Stimulated activated CD4-positive, alpha-beta T cell treated with anti-CD3 and anti-CD28 coated beads, Interleukin-15, amount 100 ng/mL, for 1 hour (primary cell): ENCODE measurements around the gene CDH1.

Source experiments
- DNase-seq, 2 donors: peaks; one replicate each; pipeline ENCODE4 v3.0.0-alpha.2; 2020; ENCODE audit warnings: low read depth in 1 of 2, low spot score in 1 of 2

CDH1 gene

DNA sequence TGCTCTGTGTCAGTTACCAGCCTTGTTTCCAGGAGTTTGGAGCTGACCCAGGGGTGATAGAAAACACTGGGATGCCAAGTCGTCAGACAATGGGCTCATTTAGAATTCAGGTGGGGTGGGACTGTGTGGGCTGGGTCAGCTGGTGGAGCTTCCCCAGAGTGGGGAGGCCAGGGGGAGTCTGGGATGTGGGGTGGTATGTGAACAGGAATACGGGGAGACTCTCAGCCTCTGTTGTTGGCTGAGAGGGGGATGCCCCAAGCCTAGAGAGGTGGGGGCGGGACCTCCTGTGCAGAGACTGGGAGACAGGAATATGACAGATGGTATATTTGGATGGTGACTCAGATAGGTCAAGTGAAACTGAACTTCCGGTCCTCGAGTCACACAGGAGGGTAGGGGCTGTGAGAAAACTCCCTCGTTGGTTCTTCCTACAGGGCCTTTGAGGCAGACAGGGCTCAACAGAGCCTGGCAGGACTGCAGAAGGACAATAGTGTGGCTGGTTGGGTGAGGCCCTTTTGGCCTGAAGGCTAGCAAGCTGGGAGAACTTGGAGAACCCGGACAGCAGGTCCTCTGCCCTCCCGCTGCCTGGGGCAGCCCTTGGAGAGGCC lies 23.7 kb downstream of the CDH1 start:
- peak in 1 of 2 donors; percentile 36 for DNase-seq

DNA sequence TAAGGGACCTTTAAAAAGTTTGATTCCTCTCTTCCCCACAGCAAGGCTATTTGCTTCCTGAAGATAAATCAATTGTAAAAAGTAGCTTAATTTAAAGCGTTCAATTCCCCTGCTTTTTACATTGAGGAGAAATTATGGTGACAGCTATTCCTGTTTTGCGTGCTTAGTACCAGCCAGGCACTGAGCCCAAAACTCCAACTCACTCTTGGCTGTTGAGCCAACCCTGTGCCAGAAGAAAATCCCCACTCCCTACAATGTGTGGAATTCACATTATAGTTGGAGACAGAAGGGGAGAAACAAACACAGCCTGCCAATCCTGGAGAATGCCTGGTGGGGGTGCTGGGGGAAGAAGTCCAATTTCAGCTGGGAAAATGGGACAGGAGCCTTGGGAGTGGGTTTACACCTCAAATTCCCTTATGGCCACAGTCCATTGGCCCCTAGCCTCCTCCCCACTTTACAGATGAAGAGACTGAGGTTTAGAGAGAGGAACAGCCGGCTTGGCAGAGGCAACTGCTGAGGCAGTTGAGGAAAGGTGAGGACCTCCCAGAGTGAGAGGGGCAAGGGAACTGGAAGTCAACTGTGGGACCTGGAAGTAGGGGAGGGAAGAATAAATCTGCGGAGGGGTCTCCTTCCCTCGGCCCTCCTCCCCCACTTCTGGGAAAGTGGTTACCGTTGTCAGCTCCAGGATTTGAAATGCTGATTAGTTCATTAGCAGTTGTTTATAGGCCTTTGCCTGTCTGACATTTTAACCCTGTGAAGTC lies 26.1 kb downstream of the CDH1 start:
- DNase-seq, result no peak

DNA sequence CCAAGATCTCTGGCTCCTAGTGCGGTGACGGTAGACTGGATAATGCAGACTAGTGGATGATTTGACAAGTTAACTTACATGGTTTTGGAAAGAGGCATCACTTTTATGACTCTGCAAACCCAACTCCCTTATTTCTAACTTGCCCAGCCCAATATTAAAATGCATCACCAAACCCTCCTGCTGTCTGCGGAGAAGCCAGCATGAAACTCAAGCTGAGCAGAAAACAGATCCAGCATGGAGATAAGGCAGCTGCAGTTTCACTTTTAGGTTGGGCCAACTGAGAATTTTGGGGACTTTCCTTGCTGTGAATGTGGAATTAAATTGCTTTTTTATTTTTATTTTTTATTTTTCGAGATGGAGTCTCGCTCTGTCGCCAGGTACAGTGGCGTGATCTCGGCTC lies 27.8 kb downstream of the CDH1 start:
- no peak for DNase-seq

DNA sequence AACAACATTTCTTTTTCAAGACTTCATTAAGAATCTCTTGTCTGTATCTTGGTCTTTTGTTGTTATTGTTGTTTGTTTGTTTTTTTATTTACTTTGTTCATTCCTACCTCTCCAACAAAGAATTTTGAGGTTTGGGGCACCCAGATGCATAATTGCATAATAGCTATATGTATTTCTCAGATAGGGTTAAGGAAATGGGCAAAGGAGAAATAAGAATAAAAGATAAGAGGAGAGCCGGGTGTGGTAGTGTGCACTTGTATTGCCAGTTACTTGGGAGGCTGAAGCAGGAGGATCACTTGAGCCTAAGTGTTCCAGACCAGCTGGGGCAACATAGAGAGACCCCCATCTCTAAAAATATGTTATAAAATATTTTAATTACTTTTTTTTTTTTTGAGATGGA lies 30.5 kb downstream of the CDH1 start:
- DNase-seq, result no peak

DNA sequence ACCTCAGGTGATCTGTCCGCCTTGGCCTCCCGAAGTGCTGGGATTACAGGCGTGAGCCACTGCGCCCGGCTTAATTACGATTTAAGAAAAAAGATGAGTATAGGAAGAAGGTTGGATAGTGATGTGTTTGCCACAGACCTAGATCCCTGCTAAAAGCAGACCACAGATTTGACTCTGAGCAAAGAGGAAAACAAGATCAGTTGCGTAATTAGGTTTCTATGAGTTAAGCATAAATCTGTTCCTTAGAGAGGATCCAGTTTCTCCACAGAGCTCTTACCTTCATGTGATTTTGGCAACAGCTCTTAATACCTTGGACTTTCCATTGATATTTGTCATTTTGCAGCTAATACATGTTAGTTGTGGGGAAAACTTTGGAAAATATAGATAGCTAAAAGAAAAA lies 31.1 kb downstream of the CDH1 start:
- no peak for DNase-seq

DNA sequence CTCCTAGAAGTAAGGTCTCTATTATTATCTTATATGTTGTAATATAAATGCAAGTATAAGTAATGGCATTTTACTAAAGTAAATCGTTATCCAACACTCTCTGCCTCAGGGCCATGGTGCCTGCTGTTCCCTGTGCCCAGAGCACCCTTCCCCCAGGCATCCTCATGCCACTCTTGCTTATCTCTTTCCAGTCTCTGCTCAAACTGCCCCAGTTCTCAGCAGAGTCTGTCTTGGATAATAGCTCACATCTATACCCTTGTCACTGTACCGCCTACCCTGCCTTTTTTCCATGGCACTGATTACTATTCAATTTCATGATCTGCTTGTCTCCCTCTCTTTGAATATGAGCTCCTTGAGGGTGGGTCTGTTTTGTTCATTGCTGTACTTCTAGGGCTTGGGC lies 31.7 kb downstream of the CDH1 start:
- DNase-seq, result no peak

DNA sequence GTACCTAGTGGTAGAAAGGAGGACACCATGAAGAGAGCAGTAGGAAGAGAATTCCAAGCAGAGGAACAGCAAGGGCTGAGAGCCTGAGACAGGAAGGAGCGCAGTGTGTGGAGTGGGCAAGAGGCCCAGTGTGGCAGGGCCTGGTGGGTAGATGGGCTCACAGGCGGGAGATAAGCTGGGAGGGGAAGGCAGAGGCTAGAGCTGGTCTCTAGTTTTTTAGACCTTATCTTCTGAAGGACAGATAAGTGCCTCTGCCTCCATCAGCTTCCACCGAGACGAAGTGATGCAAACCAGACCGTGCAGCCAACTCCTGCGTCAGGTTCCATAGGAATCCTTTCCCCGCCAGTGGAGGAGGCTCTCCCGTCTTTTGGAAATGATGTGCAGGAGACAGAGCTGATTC lies 33.6 kb downstream of the CDH1 start:
- no peak for DNase-seq

DNA sequence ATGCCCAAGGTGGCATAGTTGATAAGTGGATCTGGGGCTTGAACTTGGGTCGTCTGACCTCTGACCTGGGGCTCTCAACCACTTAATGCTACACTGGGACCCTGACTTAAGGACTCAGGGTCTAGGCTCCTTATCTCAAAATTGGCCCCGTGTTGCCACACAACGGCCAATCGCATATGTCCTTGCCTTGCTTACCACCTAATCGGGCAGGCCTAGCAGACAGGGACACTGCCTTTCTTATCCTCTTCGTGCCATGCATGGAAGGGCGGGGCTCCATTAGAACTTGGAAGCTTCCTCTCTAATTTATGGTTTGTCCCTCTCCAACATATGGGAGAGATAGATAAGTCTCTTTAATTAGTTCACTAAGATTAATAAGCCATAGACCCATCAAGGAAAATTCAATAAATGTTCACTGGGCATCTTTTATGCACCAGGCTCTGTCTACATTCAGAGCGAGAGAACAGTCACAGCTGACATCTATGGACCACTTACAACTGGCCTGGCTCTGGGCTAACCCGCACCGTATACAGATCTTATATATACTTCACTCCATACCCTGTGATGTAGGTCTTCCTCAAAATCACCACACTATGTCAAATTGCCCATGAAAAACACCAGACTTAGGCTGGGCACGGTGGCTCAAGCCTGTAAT lies 35.1 kb downstream of the CDH1 start:
- no peak for DNase-seq

DNA sequence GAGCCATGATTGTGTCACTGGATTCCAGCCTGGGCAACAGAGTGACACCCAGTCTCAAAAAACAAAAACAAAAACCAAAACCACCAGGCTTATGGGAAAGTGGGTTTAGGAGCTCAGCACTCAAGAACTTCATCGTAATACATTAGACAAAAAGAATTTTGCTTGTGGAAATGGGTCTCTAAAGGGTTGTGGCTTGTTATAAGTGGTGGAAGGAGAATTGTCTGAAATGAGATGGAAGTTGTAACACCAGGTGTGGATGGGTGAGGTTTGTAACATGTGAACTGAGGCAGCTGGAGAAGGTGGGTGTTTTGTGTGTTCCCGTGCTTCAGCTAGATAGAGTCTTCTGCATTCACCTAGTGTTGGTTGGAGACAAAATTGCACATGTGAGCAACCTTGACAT lies 35.8 kb downstream of the CDH1 start:
- no peak for DNase-seq

DNA sequence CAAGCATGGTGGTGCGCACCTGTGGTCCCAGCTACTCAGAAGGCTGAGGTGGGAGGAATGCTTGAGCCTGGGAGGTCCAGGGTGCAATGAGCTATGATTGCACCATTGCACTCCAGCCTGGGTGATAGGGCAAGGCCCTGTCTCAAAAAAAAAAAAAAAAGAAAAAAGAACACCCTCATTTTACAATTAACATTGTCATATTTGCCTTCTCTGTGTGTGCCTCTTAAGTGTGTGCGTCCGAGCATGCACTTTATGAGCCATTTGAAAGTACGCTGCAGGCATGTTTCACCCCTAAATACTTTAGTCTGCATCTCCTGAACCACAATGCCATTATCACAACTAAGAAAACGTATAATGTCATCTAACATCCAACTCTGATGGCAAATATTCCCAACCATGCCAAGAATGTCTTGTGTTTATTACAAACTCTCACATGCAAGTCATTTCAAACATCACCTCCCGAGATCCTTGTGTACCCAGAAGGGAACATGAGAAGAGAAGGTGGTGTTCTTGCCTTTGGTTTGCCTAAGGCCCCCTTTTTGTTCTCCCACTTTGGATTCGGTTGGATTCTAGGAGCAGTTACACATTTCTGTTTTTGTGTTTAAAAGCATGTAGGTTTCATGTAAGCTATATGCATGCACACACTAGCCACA lies 38.0 kb downstream of the CDH1 start:
- DNase-seq, result no peak

DNA sequence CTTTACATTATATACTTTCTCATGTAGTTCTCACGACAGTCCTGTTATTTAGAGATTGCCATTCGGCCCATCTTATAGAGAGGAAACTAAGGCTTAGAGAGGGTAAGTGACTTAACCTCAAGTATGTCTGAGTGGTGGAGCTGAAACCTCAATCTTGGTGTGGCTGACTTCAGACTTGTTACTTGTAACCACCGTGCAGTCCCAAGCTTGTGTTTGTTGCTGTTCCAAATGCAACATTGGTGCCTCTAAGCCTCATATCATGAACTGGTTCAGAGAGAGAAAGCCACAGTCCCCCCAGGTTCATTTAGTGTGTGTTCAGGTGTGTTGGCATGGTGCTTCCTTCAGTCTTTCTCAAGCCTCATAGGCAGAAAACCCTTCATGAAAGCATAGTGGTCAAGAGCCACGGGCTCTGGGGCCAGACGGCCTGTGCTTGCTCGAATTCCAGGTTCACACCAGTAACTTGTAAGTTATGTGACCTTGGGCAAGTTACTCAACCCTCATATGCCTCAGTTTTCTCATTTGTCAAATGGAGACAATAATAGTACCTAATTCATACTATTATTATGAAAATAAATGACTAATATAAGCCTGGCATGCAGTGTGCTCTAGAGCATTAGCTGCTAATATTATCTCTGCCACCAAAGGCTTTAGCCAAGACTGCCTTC lies 39.9 kb downstream of the CDH1 start:
- DNase-seq, result no peak

DNA sequence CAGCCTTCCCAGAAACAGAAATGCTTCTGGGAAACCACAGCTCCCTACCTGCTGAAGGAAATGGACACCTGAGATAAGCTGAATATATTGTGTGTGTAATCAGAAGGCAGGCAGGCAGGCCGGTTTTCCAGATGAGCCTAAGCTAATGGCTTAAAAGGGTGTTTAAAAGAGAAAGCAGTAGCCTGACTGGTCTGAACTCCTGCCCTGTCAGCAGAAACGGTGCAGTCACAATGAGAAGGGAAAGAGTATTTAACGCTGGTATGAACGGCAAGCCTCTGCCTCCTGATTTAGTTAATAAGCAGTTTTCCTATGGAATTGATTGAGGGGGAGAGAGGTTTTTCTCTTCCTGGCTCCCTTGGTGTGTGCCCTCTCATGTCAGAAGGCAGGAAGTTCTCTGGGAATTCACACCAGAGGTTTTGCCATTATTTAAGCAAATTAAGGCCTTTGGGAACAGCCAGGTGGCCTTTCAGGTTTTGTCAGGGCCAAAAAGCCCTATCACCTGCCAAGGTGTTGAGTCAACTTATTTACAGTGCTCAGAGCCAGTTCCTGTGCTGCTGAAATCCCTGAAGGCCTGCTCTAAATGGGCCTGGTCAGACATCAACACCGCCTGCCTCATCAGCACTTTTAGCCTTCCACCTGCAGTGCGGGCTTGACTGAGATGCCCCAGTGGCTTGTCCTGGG lies 41.6 kb downstream of the CDH1 start:
- no peak for DNase-seq

DNA sequence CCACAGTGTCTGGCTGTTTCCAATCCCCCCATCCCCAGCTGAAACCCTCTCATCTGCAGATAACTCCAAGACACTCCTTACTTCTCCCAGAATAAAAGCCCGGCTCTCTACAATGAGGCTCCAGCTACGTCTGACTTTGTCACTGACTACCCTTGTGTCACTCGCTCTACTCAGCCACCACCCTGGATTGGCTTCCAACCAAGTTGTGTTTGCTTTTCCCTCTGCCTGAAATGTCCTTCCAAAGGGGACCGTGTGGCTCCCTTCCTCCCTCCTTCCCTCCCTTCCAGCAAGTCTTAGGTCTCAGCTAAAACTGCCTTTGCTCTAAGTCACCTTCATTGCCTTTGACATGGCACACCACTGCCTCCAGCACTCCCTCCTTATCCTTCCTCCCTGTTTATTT lies 42.8 kb downstream of the CDH1 start:
- no peak for DNase-seq

DNA sequence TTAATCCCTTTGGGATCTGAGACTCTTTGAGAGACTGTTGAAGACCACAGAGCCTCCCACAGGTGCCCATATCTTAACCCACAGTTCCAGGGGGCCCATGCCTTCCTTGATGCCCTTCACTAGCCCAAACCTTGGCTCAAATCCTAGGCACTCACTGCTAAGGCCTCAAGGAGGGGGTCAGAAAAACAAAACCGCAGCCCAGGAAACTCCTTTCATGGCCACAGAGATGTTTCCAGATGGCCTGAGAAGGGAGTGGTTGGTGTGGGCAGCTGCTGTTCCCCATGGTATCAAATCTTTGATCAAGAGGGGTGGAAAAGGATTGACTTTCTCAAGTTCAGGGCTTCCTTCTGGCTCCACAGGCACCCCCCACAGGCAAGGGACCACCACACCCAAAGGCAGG lies 44.7 kb downstream of the CDH1 start:
- DNase-seq, result no peak

DNA sequence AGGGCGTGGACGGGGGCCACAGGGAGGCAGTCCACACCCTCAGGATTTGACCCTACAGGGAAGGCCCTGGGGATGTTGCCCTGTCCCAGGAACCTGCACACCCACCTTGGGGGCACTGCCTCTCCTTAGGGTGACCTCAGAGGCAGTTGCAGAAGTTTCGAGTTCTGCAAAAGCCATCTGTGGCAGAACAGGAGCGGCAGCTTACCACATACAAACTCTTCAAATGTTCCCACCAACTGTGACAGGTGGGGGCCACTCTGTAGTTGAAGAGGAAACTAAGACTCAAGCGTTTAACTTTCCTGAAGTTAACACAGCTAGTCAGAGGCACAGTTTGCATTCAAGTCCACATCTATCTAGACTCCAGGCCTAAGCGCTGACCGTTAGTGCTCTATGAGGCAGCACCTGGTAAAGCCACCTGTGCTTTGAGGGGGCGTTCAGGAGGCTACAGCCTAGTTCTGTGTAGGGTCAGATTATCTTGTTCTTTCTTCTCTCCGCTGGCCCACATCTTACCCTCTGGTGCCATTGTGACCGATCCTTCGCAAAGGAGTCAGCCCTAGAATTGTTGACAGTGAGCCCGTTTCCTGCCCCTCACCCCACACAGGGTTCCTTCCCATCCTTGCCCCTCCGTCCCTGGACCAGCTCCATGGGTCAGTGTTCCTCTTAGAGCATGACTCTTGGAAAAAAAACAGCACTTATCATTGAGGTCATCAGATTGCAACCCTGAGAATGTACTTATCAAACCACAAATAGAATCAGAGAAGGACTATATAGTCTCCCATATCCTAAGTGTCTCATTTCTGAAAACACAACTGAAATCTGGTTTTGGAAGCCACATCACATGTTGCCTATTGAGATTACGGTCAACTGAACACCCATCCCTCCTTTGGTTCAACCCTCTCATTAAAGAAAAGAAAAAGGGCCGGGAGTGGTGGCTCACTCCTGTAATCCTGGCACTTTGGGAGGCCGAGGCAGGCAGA lies 45.4 kb downstream of the CDH1 start:
- DNase-seq, result no peak

DNA sequence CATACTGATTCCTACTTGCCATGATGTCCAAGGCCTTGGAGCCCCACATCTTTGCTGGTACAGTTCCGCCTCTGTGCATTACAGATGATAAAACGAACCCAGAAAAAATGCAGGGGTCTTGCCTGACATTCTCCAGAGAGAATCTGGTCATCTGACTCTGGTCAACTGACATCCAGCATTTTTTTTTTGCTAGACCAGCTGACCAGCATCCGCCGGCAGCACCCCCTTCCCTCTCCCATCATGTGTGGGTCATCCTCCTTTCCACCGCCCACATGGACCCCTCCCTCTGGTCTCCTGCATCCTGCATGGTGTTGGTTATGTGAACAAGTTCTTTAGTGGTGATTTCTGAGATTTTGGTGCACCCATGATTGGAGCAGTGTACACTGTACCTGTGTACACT lies 47.1 kb downstream of the CDH1 start:
- no peak for DNase-seq

DNA sequence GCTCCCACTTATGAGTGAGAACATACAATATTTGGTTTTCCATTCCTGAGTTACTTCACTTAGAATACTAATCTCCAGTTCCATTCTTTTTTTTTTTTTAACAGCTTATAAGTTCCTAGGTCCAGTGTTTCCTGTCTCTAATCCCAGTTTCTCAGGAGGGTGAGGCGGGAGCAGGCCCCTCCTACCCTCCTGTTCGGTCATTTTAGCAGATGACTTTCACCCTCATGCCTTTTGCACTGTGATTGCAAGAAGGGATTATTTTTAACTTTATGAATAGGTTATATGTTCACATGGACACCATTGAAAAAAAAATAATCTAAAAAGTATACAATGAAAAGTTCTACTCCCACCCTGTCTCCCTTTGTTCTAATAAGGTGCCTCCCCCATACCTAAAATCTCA lies 47.6 kb downstream of the CDH1 start:
- DNase-seq, result no peak

DNA sequence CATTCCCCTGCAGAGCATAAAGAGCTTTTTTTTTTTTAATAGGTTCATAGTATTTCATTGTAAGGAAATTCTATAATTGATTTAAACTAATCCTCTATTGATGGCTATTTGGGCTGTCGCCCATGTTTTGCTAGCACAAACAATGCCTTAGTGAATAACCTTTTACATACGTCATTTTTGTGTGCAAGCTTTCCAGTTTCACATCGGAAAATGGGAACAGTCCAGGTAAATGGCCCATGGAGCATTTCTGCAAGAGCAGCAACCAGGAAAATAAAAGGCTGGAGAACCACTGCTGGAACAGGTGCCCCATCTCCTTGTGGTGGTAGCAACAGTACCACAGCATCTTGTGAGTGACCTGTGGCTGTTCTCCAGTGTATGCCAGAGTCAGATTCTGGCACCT lies 48.6 kb downstream of the CDH1 start:
- DNase-seq, result no peak

DNA sequence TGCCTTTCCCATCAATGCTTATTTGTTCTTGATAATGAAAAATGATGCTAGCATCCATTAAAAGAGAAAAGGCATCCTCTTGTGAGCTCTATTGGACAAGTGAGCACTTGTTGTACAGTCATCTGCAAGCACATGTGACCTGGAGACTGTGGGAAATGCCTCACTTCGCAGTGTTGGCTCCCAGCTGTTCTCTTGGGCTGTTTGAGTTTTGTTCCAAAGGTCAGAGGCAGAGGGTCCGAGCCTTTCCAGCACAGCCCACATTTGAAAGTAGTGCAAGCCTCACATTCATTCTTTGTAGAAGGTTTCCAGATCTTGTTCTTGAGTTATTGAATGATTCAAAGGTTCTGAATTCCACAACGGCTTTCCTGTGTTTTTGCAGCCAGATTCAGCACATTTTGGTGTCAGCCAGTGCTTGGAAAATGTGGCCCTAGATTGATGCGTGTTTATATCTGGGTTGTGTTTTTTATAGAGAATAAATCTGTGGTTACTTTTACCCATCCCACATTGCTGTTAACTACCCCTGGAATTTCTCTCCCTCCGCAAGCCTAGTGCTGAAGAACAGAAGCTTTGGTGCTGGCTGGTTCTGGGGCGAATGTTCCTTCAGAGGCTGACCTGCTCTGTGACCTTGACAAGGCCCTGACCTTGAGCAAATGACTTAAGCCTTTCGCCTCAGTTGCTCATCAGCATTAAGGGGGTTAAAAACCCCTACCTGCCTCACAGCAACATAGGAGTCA lies 49.8 kb downstream of the CDH1 start:
- no peak for DNase-seq
